Neuronal stem cell (in vitro differentiated cells): ENCODE measurements around the gene DOLPP1.
A peak's percentile ranks its signal among the peaks of the same experiment; 100 is the strongest.

Experiments
- DNase-seq: peaks from one replicate; pipeline ENCODE4 v3.0.0-alpha.2; 2013; ENCODE audit warnings: low spot score
- H2AFZ ChIP-seq: one replicate; pipeline ENCODE4 v1.6.1; 2013; ENCODE audit warnings: mild to moderate bottlenecking, low read length, inconsistent platforms
- H2AK5ac ChIP-seq: 2 replicates; pipeline ENCODE4 v1.6.1; 2013; ENCODE audit warnings: low read depth, mild to moderate bottlenecking, inconsistent platforms, low read length, moderate library complexity, mixed read lengths
- H2BK120ac ChIP-seq: 2 replicates; pipeline ENCODE4 v1.6.1; 2013; ENCODE audit warnings: low read depth, mild to moderate bottlenecking, inconsistent platforms, low read length, moderate library complexity, mixed read lengths
- H2BK12ac ChIP-seq: one replicate; pipeline ENCODE4 v1.6.1; 2013; ENCODE audit warnings: low read length, inconsistent platforms
- H2BK15ac ChIP-seq: 2 replicates; pipeline ENCODE4 v1.6.1; 2013; ENCODE audit warnings: mild to moderate bottlenecking, low read length, inconsistent platforms, mixed read lengths
- H2BK5ac ChIP-seq: one replicate; pipeline ENCODE4 v1.6.1; 2013; ENCODE audit warnings: inconsistent platforms, mild to moderate bottlenecking, low read length, moderate library complexity
- H3K14ac ChIP-seq: one replicate; pipeline ENCODE4 v1.6.1; 2013; ENCODE audit warnings: low read length, inconsistent platforms
- H3K18ac ChIP-seq: 2 replicates; pipeline ENCODE4 v1.6.1; 2013; ENCODE audit warnings: low read length, inconsistent platforms
- H3K23ac ChIP-seq: 2 replicates; pipeline ENCODE4 v1.6.1; 2013; ENCODE audit warnings: low read depth, mild to moderate bottlenecking, mixed read lengths, low read length, inconsistent platforms; ENCODE audit not compliant: poor library complexity
- H3K27ac ChIP-seq: replicated peaks from 3 replicates; pipeline ENCODE4 v1.5.1; 2013; ENCODE audit warnings: low read length, inconsistent platforms
- H3K27me3 ChIP-seq, 3 experiments: 2 replicates each; pipeline ENCODE4 v1.6.1; 2013; ENCODE audit warnings: low read length in 3 of 3, mild to moderate bottlenecking in 2 of 3, inconsistent platforms in 1 of 3, low read depth in 1 of 3, mixed read lengths in 1 of 3, moderate library complexity in 1 of 3; ENCODE audit not compliant: control insufficient read depth in 3 of 3, insufficient read depth in 3 of 3
- H3K36me3 ChIP-seq, 2 donors: replicated peaks in 1 of 2; 2 replicates each; pipeline ENCODE4 v1.6.1; 2013; ENCODE audit warnings: low read length in 2 of 2; ENCODE audit not compliant: control insufficient read depth in 2 of 2, insufficient read depth in 2 of 2
- H3K4ac ChIP-seq: 2 replicates; pipeline ENCODE4 v1.6.1; 2013; ENCODE audit warnings: inconsistent platforms, mild to moderate bottlenecking, low read length, moderate library complexity
- H3K4me1 ChIP-seq, 2 donors: 1 replicate in 1 of 2; 2 replicates in 1 of 2; pipeline ENCODE4 v1.6.1; 2013; ENCODE audit warnings: low read length in 2 of 2, low read depth in 1 of 2; ENCODE audit not compliant: control insufficient read depth in 2 of 2, insufficient read depth in 1 of 2
- H3K4me2 ChIP-seq: one replicate; pipeline ENCODE4 v1.6.1; 2013; ENCODE audit warnings: mild to moderate bottlenecking, low read length, inconsistent platforms; ENCODE audit not compliant: insufficient read depth, poor library complexity, severe bottlenecking
- H3K4me3 ChIP-seq, 2 donors: 2 replicates each; pipeline ENCODE4 v1.5.1; 2013; ENCODE audit warnings: low read length in 2 of 2, mild to moderate bottlenecking in 2 of 2, inconsistent platforms in 1 of 2, moderate library complexity in 1 of 2
- H3K79me1 ChIP-seq: one replicate; pipeline ENCODE4 v1.6.1; 2013; ENCODE audit warnings: low read depth, mild to moderate bottlenecking, inconsistent platforms, low read length, moderate library complexity
- H3K9ac ChIP-seq: one replicate; pipeline ENCODE4 v1.6.1; 2013; ENCODE audit warnings: mild to moderate bottlenecking, low read depth, low read length, inconsistent platforms; ENCODE audit not compliant: poor library complexity
- H3K9me3 ChIP-seq, 2 donors: replicated peaks in 1 of 2; 2 replicates each; pipeline versions ENCODE3 to v1.6.1; 2013; ENCODE audit warnings: low read length in 2 of 2, mild to moderate bottlenecking in 2 of 2, inconsistent platforms in 1 of 2, low read depth in 1 of 2, mixed read lengths in 1 of 2, moderate library complexity in 1 of 2; ENCODE audit not compliant: control insufficient read depth in 2 of 2, insufficient read depth in 1 of 2
- H4K8ac ChIP-seq: one replicate; pipeline ENCODE4 v1.6.1; 2013; ENCODE audit warnings: low read depth, mild to moderate bottlenecking, inconsistent platforms, low read length, moderate library complexity
- H4K91ac ChIP-seq: one replicate; pipeline ENCODE4 v1.6.1; 2013; ENCODE audit warnings: low read length, low read depth, mild to moderate bottlenecking, inconsistent platforms; ENCODE audit not compliant: poor library complexity
- WGBS, 2 donors: extraction: QIAGEN DNeasy Blood & Tissue Kit; methylation state at CpG; one replicate each; pipeline ENCODE4 v1.1.7; 2013; ENCODE audit warnings: missing lambda C conversion rate in 2 of 2, mixed read lengths in 1 of 2; ENCODE audit not compliant: insufficient read length in 2 of 2, insufficient replicate concordance in 1 of 2; ENCODE audit errors: extremely low coverage in 2 of 2; 5-methylcytosine and 5-hydroxymethylcytosine counted together

The DOLPP1 gene

GRCh38 chr9:129070696-129071525, 10.0 kb upstream of the DOLPP1 start:
- Histone ChIP-seq H3K27ac (no peak overlapping the region), H3K4me2 (no peak overlapping the region), H2BK5ac (no peak overlapping the region), H3K23ac (no peak overlapping the region), H2BK12ac (no peak overlapping the region), H4K8ac (peak overlapping the region; percentile 43), H3K9me3 (no peaks in the 10 kb centered on the region), H2BK120ac (no peak overlapping the region), H4K91ac (no peak overlapping the region), H3K9ac (no peak overlapping the region), H3K27me3 (no peaks in the 10 kb centered on the region), H3K4me1 (peaks cover 0 to 3% of the 10 kb centered on the region in 2 donors), H3K14ac (peak overlapping the region; percentile 17), H3K18ac (no peak overlapping the region), H3K36me3 (peaks cover 25 to 43% of the 10 kb centered on the region in 2 donors), H3K4ac (no peak overlapping the region), H3K79me1 (no peaks in the 10 kb centered on the region), H2AK5ac (peak overlapping the region; percentile 46), H3K4me3 (no peak overlapping the region), H2BK15ac (no peak overlapping the region), H2AFZ (no peak overlapping the region)
- DNase-seq = no peak
- no CpG with 5 or more reads among the region's 21 CpGs for WGBS, 2 donors

GRCh38 chr9:129071526-129072126, 9.3 kb upstream of the DOLPP1 start:
- Histone ChIP-seq H3K27me3 (no peaks in the 10 kb centered on the region), H3K4ac (no peak overlapping the region), H3K27ac (no peak overlapping the region), H3K9me3 (no peaks in the 10 kb centered on the region), H2BK12ac (no peak overlapping the region), H3K4me2 (no peak overlapping the region), H3K18ac (no peak overlapping the region), H4K8ac (no peak overlapping the region), H3K9ac (no peak overlapping the region), H3K79me1 (no peaks in the 10 kb centered on the region), H2AK5ac (no peak overlapping the region), H3K4me3 (peak overlapping the region in 1 of 2 donors; percentile 40), H3K14ac (no peak overlapping the region), H2BK5ac (no peak overlapping the region), H2AFZ (no peak overlapping the region), H3K4me1 (peaks cover 0 to 3% of the 10 kb centered on the region in 2 donors), H4K91ac (no peak overlapping the region), H2BK15ac (no peak overlapping the region), H2BK120ac (no peak overlapping the region), H3K23ac (no peak overlapping the region), H3K36me3 (peaks cover 23 to 40% of the 10 kb centered on the region in 2 donors)
- DNase-seq = no peak
- no CpG with 5 or more reads among the region's 10 CpGs for WGBS, 2 donors

GRCh38 chr9:129072171-129072570, 8.7 kb upstream of the DOLPP1 start:
- H3K4ac ChIP-seq = no peak overlapping the region
- no peak overlapping the region for H4K8ac ChIP-seq
- no peak overlapping the region for H3K18ac ChIP-seq
- H3K4me2 ChIP-seq = no peak overlapping the region
- no peak overlapping the region for H2BK12ac ChIP-seq
- no peak overlapping the region for H2BK5ac ChIP-seq
- H3K23ac ChIP-seq = no peak overlapping the region
- H3K4me1 ChIP-seq = peaks cover 0 to 3% of the 10 kb centered on the region in 2 donors
- WGBS, 2 donors = no CpG with 5 or more reads among the region's 9 CpGs
- H3K27me3 ChIP-seq = no peaks in the 10 kb centered on the region
- no peak overlapping the region for H4K91ac ChIP-seq
- peak overlapping the region in 1 of 2 donors; percentile 30 for H3K4me3 ChIP-seq
- no peaks in the 10 kb centered on the region for H3K79me1 ChIP-seq
- H2BK120ac ChIP-seq = no peak overlapping the region
- H2AFZ ChIP-seq = no peak overlapping the region
- no peak for DNase-seq
- no peak overlapping the region for H2AK5ac ChIP-seq
- H3K9ac ChIP-seq = peak overlapping the region; percentile 32
- no peak overlapping the region for H3K27ac ChIP-seq
- no peaks in the 10 kb centered on the region for H3K9me3 ChIP-seq
- no peak overlapping the region for H3K14ac ChIP-seq
- H3K36me3 ChIP-seq = peaks cover 23 to 39% of the 10 kb centered on the region in 2 donors
- no peak overlapping the region for H2BK15ac ChIP-seq

- no peaks in the 10 kb centered on the region for H3K9me3 ChIP-seq
- H3K23ac ChIP-seq = no peak overlapping the region
- H2AK5ac ChIP-seq = no peak overlapping the region
- no peak overlapping the region for H3K4ac ChIP-seq
- H3K27me3 ChIP-seq = no peaks in the 10 kb centered on the region
- H2AFZ ChIP-seq = no peak overlapping the region
- no peak overlapping the region for H2BK12ac ChIP-seq
- H4K8ac ChIP-seq = no peak overlapping the region
- no peak overlapping the region for H2BK15ac ChIP-seq
- no peak overlapping the region for H3K4me2 ChIP-seq
- H3K4me3 ChIP-seq = no peak overlapping the region
- no peak overlapping the region for H3K14ac ChIP-seq
- H3K79me1 ChIP-seq = no peaks in the 10 kb centered on the region
- peaks cover 0 to 3% of the 10 kb centered on the region in 2 donors for H3K4me1 ChIP-seq
- H2BK120ac ChIP-seq = no peak overlapping the region
- no peak overlapping the region for H3K27ac ChIP-seq
- H3K36me3 ChIP-seq = peaks cover 11 to 26% of the 10 kb centered on the region in 2 donors
- no peak overlapping the region for H3K18ac ChIP-seq
- H2BK5ac ChIP-seq = no peak overlapping the region
- no CpG with 5 or more reads among the region's 8 CpGs for WGBS, 2 donors
- H3K9ac ChIP-seq = no peak overlapping the region
- no peak for DNase-seq
- H4K91ac ChIP-seq = no peak overlapping the region
Observed at GRCh38 chr9:129073404-129073803, 7.5 kb upstream of the DOLPP1 start.
